H1 (cell line): ENCODE data around the gene SRD5A3. TPM values are rescaled to one million over a fixed set of nuclear protein-coding genes. Genes with fewer than 3 reads are reported as not detected.
"Not testable (repeated sequence)": the region's sequence is repeated elsewhere in the genome, so short reads cannot be mapped to it uniquely, and the experiment has no call there.

Experiments used
- CTCF ChIA-PET: fragments of 300-600 bp; sonication (Branson Sonifier 250); formaldehyde crosslinking; loops from one replicate; lab custom pipeline; 2021; ENCODE audit not compliant: partially characterized antibody; lab: Charles Lee
- POLR2A ChIA-PET: fragments of 300-600 bp; sonication (Branson Sonifier 250); formaldehyde crosslinking; loops from one replicate; lab custom pipeline; 2021; ENCODE audit warnings: inconsistent platforms; ENCODE audit not compliant: partially characterized antibody; lab: Charles Lee
- DNase-seq, 2 experiments: peaks; one replicate each; pipeline versions ENCODE4 v3.0.0 to v3.0.0-alpha.2; 2010 to 2022; ENCODE audit warnings: low spot score in 2 of 2, low read depth in 1 of 2, mixed read lengths in 1 of 2
- FAIRE-seq: peaks from 2 replicates; lab custom pipeline; 2011; peaks lifted over from hg19 to GRCh38; lab: Jason Lieb, UNC
- H2AFZ ChIP-seq: 2 replicates; pipeline ENCODE4 v1.8.1; 2012; ENCODE audit warnings: low read length, inconsistent platforms
- H2AK5ac ChIP-seq: 2 replicates; pipeline ENCODE4 v1.6.1; 2013; ENCODE audit warnings: low read depth, low read length
- H2BK120ac ChIP-seq: replicated peaks from 2 replicates; pipeline ENCODE3; 2013; ENCODE audit warnings: low read depth, low read length, inconsistent platforms
- H2BK12ac ChIP-seq: 2 replicates; pipeline ENCODE4 v1.6.1; 2013; ENCODE audit warnings: low read depth, low read length
- H2BK15ac ChIP-seq: 2 replicates; pipeline ENCODE4 v1.6.1; 2013; ENCODE audit warnings: low read length
- H2BK20ac ChIP-seq: 2 replicates; pipeline ENCODE4 v1.6.1; 2013; ENCODE audit warnings: low read length
- H2BK5ac ChIP-seq: 2 replicates; pipeline ENCODE4 v1.6.1; 2013; ENCODE audit warnings: low read depth, low read length
- H3K14ac ChIP-seq: 2 replicates; pipeline ENCODE4 v1.6.1; 2013; ENCODE audit warnings: inconsistent platforms; ENCODE audit not compliant: insufficient read length
- H3K18ac ChIP-seq: 2 replicates; pipeline ENCODE4 v1.6.1; 2013; ENCODE audit warnings: low read length; ENCODE audit errors: extremely low read depth
- H3K23ac ChIP-seq: 2 replicates; pipeline ENCODE4 v1.6.1; 2013; ENCODE audit warnings: inconsistent platforms; ENCODE audit not compliant: insufficient read length
- H3K23me2 ChIP-seq: 2 replicates; pipeline ENCODE4 v1.6.1; 2013; ENCODE audit warnings: low read depth, low read length
- H3K27ac ChIP-seq: 2 replicates; pipeline ENCODE4 v1.6.1; 2011; ENCODE audit warnings: low read depth, low read length, inconsistent platforms
- H3K27me3 ChIP-seq, 4 experiments: replicated peaks in 1 of 4; 1 replicate in 1 of 4; 2 replicates in 3 of 4; pipeline versions ENCODE4 v1.6.1 to v1.8.1; 2011 to 2013; ENCODE audit warnings: low read length in 3 of 4, mild to moderate bottlenecking in 3 of 4, inconsistent platforms in 2 of 4, mixed read lengths in 2 of 4, moderate library complexity in 1 of 4; ENCODE audit not compliant: control insufficient read depth in 3 of 4, insufficient read depth in 3 of 4; ENCODE audit errors: extremely low read depth in 1 of 4
- H3K36me3 ChIP-seq, 4 experiments: 2 replicates each; pipeline versions ENCODE4 v1.6.1 to v1.8.1; 2011 to 2013; ENCODE audit warnings: mild to moderate bottlenecking in 4 of 4, low read length in 3 of 4, moderate library complexity in 2 of 4, control low read depth in 1 of 4, inconsistent platforms in 1 of 4; ENCODE audit not compliant: insufficient read depth in 4 of 4, control insufficient read depth in 2 of 4
- H3K4ac ChIP-seq: replicated peaks from 2 replicates; pipeline ENCODE3; 2013; ENCODE audit warnings: low read length, low read depth, mixed read lengths, inconsistent platforms; ENCODE audit not compliant: insufficient read length
- H3K4me1 ChIP-seq, 4 experiments: replicated peaks in 1 of 4; 1 replicate in 1 of 4; 2 replicates in 3 of 4; pipeline versions ENCODE4 v1.6.1 to v1.8.1; 2011 to 2013; ENCODE audit warnings: low read length in 3 of 4, inconsistent platforms in 2 of 4, mixed read lengths in 1 of 4; ENCODE audit not compliant: insufficient read depth in 4 of 4, control insufficient read depth in 3 of 4
- H3K4me2 ChIP-seq, 2 experiments: 2 replicates each; pipeline versions ENCODE4 v1.6.1 to v1.8.1; 2011 to 2013; ENCODE audit warnings: low read depth in 2 of 2, low read length in 2 of 2, control low read depth in 1 of 2, inconsistent platforms in 1 of 2, mild to moderate bottlenecking in 1 of 2; ENCODE audit not compliant: insufficient read depth in 1 of 2
- H3K4me3 ChIP-seq, 4 experiments: fragments of 200-600, 300-600 bp in 1 of 4; sonication (generic), shearing (Covaris generic), sonication (Bioruptor Twin) in 1 of 4; 2 replicates each; pipeline versions ENCODE4 v1.5.1 to v1.8.1; 2011 to 2016; ENCODE audit warnings: low read length in 4 of 4, low read depth in 3 of 4, control low read depth in 2 of 4, inconsistent platforms in 2 of 4, mild to moderate bottlenecking in 2 of 4, mixed read lengths in 1 of 4, moderate library complexity in 1 of 4; ENCODE audit not compliant: insufficient read depth in 2 of 4; ENCODE audit errors: extremely low read depth in 1 of 4
- H3K56ac ChIP-seq: replicated peaks from 2 replicates; pipeline ENCODE3; 2013; ENCODE audit warnings: low read depth, mild to moderate bottlenecking, mixed read lengths, low read length, inconsistent platforms; ENCODE audit not compliant: insufficient read length
- H3K79me1 ChIP-seq: 2 replicates; pipeline ENCODE4 v1.6.1; 2013; ENCODE audit warnings: low read depth, low read length, control low read depth
- H3K79me2 ChIP-seq, 2 experiments: 2 replicates each; pipeline versions ENCODE4 v1.6.1 to v1.8.1; 2012 to 2013; ENCODE audit warnings: low read length in 2 of 2, mild to moderate bottlenecking in 2 of 2, inconsistent platforms in 1 of 2; ENCODE audit not compliant: insufficient read depth in 2 of 2, control insufficient read depth in 1 of 2
- H3K9ac ChIP-seq, 4 experiments: replicated peaks in 1 of 4; 1 replicate in 1 of 4; 2 replicates in 3 of 4; pipeline versions ENCODE4 v1.6.1 to v1.8.1; 2011 to 2013; ENCODE audit warnings: low read depth in 3 of 4, low read length in 3 of 4, control low read depth in 2 of 4, mild to moderate bottlenecking in 2 of 4, moderate library complexity in 2 of 4, inconsistent platforms in 1 of 4; ENCODE audit errors: extremely low read depth in 1 of 4
- H3K9me3 ChIP-seq, 2 experiments: 2 replicates each; pipeline versions ENCODE4 v1.6.1 to v1.8.1; 2012 to 2013; ENCODE audit warnings: mild to moderate bottlenecking in 2 of 2, moderate library complexity in 2 of 2, control low read depth in 1 of 2, inconsistent platforms in 1 of 2, low read depth in 1 of 2, low read length in 1 of 2, mixed read lengths in 1 of 2; ENCODE audit not compliant: insufficient read depth in 2 of 2
- H4K20me1 ChIP-seq, 2 experiments: replicated peaks in 1 of 2; 2 replicates each; pipeline versions ENCODE3 to v1.8.1; 2011 to 2013; ENCODE audit warnings: inconsistent platforms in 2 of 2, low read length in 2 of 2, mild to moderate bottlenecking in 1 of 2; ENCODE audit not compliant: insufficient read depth in 2 of 2, control insufficient read depth in 1 of 2
- H4K5ac ChIP-seq: 2 replicates; pipeline ENCODE4 v1.6.1; 2013; ENCODE audit warnings: low read length, low read depth, mixed read lengths, inconsistent platforms; ENCODE audit not compliant: insufficient read length
- H4K8ac ChIP-seq: 2 replicates; pipeline ENCODE4 v1.8.0; 2013; ENCODE audit warnings: mild to moderate bottlenecking, moderate library complexity, low read length, inconsistent platforms; ENCODE audit not compliant: insufficient read depth; ENCODE audit errors: extremely low read depth
- H4K91ac ChIP-seq: replicated peaks from 2 replicates; pipeline ENCODE3; 2013; ENCODE audit warnings: low read length, mixed read lengths, inconsistent platforms; ENCODE audit not compliant: insufficient read length
- WGBS, 2 experiments: shearing (Covaris generic) in 1 of 2; methylation state at CpG; one replicate each; pipeline versions ENCODE4 v1.1.6 to v1.1.7; 2013 to 2015; ENCODE audit warnings: low lambda C conversion rate in 2 of 2, mixed read lengths in 2 of 2, inconsistent platforms in 1 of 2, low coverage in 1 of 2, missing lambda C conversion rate in 1 of 2; ENCODE audit not compliant: insufficient replicate concordance in 2 of 2, insufficient coverage in 1 of 2, insufficient read length in 1 of 2; ENCODE audit errors: extremely low coverage in 1 of 2, missing lambda C conversion rate in 1 of 2; 5-methylcytosine and 5-hydroxymethylcytosine counted together
- polyA plus RNA-seq, 7 experiments: library from polyadenylated mRNA; depleted of rRNA in 3 of 7; stranded (reverse) in 5 of 7; unstranded in 2 of 7; fragments of >200 nt in 5 of 7; fragments of 200-250 nt in 2 of 7; gene quantifications; 1 replicate in 5 of 7; 2 replicates in 1 of 7; 4 replicates in 1 of 7; pipeline versions ENCODE4 v1.2.1 to v1.2.3, GENCODE V29; 2011 to 2013; ENCODE audit warnings: missing spikeins in 2 of 7, mixed read lengths in 2 of 7
- total RNA-seq: library from RNA; stranded (reverse); fragmentation: NEBNext Ultra II Directional; extraction: Animal tissue kit (Norgen Biotek cat#: 25700); gene quantifications from 2 replicates; pipeline ENCODE4 v1.2.1, GENCODE V29; 2021

The SRD5A3 gene
- total and polyA plus RNA-seq, 2 of the 8 experiments (the other 6 are each of a cell fraction or from before 2014, with no cell fraction given) = 19.6 to 34.6 TPM

DNA sequence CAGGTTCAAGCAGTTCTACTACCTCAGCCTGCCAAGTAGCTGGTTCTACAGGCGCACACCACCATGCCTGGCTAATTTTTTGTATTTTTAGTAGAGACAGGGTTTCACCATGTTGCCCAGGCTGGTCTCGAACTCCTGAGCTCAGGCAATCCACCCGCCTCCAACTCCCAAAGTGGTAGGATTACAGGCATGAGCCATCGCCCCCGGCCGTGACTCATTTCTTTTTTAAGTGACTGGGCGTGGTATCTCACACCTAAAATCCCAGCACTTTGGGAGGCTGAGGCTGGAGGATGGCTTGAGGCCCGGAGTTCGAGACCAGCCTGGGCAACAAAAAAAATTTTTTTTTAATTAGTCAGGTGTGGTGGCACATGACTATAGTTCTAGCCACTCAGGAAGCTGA lies 16.9 kb downstream of the SRD5A3 start:
- peaks cover 6 to 20% (median 11%) of the 10 kb centered on the region in 4 experiments; a peak in 6 of 7 replicates for H3K4me1 ChIP-seq
- H4K91ac ChIP-seq, H3K23ac ChIP-seq, H3K23me2 ChIP-seq, H3K9me3 ChIP-seq, H3K18ac ChIP-seq, H2BK120ac ChIP-seq, H3K4me2 ChIP-seq, H3K27me3 ChIP-seq, H2BK5ac ChIP-seq, H2AK5ac ChIP-seq, H3K79me1 ChIP-seq, H2BK12ac ChIP-seq, H3K27ac ChIP-seq, H3K4ac ChIP-seq, H3K9ac ChIP-seq, H3K79me2 ChIP-seq, H3K56ac ChIP-seq, H4K8ac ChIP-seq, H2BK15ac ChIP-seq, H2AFZ ChIP-seq, H3K36me3 ChIP-seq, H3K14ac ChIP-seq, H4K5ac ChIP-seq, H3K4me3 ChIP-seq, H4K20me1 ChIP-seq, DNase-seq, H2BK20ac ChIP-seq, FAIRE-seq: not testable (repeated sequence)
- CTCF ChIA-PET = interaction anchor here (0.7 to 2.3 kb wide), 9 partner anchors 10 to 486 kb away, joined by 3 to 14 read pairs (median 4); partner anchors contain the start of gene TMEM165
- 94% methylated on average over 9 of the region's 9 CpGs; no CpG with 5 or more reads in 1 of the 2 experiments for WGBS, 2 experiments
- POLR2A ChIA-PET = interaction anchor here (1.3 to 1.5 kb wide), 2 partner anchors 15 to 32 kb away, joined by 6 read pairs; partner anchors contain the start of gene TMEM165
